ENCODE measurements around the gene MMAA.

GRCh38 chr4:145625677-145626622, 6.8 kb downstream of the MMAA start:
- TF ChIP-seq CTCF (IDR thresholded peaks at IDR 0.05): no peak
- TF ChIP-seq ZFX (IDR thresholded peaks at IDR 0.05; ENCODE audit: borderline replicate concordance): no peak

Measured in 22Rv1 (cell line).